Liver (tissue), 9 donors: ENCODE measurements around the gene GINM1. TPM values are rescaled to one million over a fixed set of nuclear protein-coding genes. Genes with fewer than 3 reads are reported as not detected.

Experiments
- DNase-seq: peaks from one replicate; pipeline ENCODE4 v3.0.0-alpha.2; 2017; ENCODE audit warnings: low spot score
- H3K27ac ChIP-seq, 2 donors: one replicate each; pipeline ENCODE4 v1.7.0; 2013; ENCODE audit warnings: inconsistent platforms in 2 of 2, low read length in 2 of 2, control low read depth in 1 of 2, low read depth in 1 of 2, mild to moderate bottlenecking in 1 of 2
- H3K27me3 ChIP-seq, 4 donors: one replicate each; pipeline versions ENCODE4 v1.6.1 to v1.7.0; 2013; ENCODE audit warnings: low read length in 3 of 4, inconsistent platforms in 1 of 4, mild to moderate bottlenecking in 1 of 4, moderate library complexity in 1 of 4; ENCODE audit not compliant: control insufficient read depth in 4 of 4, insufficient read depth in 4 of 4
- H3K36me3 ChIP-seq, 4 donors: one replicate each; pipeline versions ENCODE4 v1.6.1 to v1.7.0; 2013; ENCODE audit warnings: low read length in 3 of 4, mild to moderate bottlenecking in 3 of 4, low read depth in 1 of 4, moderate library complexity in 1 of 4; ENCODE audit not compliant: control insufficient read depth in 4 of 4, insufficient read depth in 3 of 4
- H3K4me1 ChIP-seq, 4 donors: one replicate each; pipeline versions ENCODE4 v1.6.1 to v1.7.0; 2013; ENCODE audit warnings: low read length in 3 of 4, mild to moderate bottlenecking in 3 of 4, moderate library complexity in 1 of 4; ENCODE audit not compliant: control insufficient read depth in 4 of 4, insufficient read depth in 4 of 4
- H3K4me3 ChIP-seq, 3 donors: one replicate each; pipeline versions ENCODE4 v1.6.1 to v1.7.0; 2013; ENCODE audit warnings: low read length in 3 of 3, control low read depth in 1 of 3, low read depth in 1 of 3, mild to moderate bottlenecking in 1 of 3
- H3K9ac ChIP-seq, 2 donors: one replicate each; pipeline ENCODE4 v1.7.0; 2013; ENCODE audit warnings: low read length in 2 of 2, mild to moderate bottlenecking in 2 of 2, moderate library complexity in 2 of 2, control low read depth in 1 of 2, low read depth in 1 of 2
- H3K9me3 ChIP-seq, 4 donors: one replicate each; pipeline versions ENCODE4 v1.6.1 to v1.7.0; 2013; ENCODE audit warnings: low read length in 3 of 4; ENCODE audit not compliant: control insufficient read depth in 4 of 4
- FOXA2 ChIP-seq: IDR thresholded peaks from 2 replicates; pipeline ENCODE4 v1.6.1; 2016; ENCODE audit warnings: antibody characterized with exemption
- HNF4A ChIP-seq, 2 donors: conservative IDR thresholded peaks; 2 replicates each; pipeline ENCODE4 v1.6.1; 2016; ENCODE audit warnings: antibody characterized with exemption in 2 of 2, mild to moderate bottlenecking in 2 of 2
- JUND ChIP-seq, 2 donors: IDR thresholded peaks; 2 replicates each; pipeline ENCODE4 v1.6.1; 2016; ENCODE audit warnings: antibody characterized with exemption in 2 of 2
- RXRA ChIP-seq, 2 donors: IDR thresholded peaks; 2 replicates each; pipeline ENCODE4 v1.6.1; 2017 to 2018; ENCODE audit warnings: antibody characterized with exemption in 2 of 2, mild to moderate bottlenecking in 1 of 2
- YY1 ChIP-seq: IDR thresholded peaks from 2 replicates; pipeline ENCODE4 v1.6.1; 2016; ENCODE audit warnings: antibody characterized with exemption, mild to moderate bottlenecking
- ZBTB33 ChIP-seq: IDR thresholded peaks from 2 replicates; pipeline ENCODE4 v1.6.1; 2016; ENCODE audit warnings: antibody characterized with exemption
- WGBS: extraction: QIAGEN DNeasy Blood & Tissue Kit; methylation state at CpG from one replicate; pipeline ENCODE4 v1.1.7; 2013; 5-methylcytosine and 5-hydroxymethylcytosine counted together
- polyA plus RNA-seq, 2 donors: library from polyadenylated mRNA; stranded (reverse) in 1 of 2; unstranded in 1 of 2; fragments of 200-250 nt in 1 of 2; fragments of >200 nt in 1 of 2; fragmentation: Nextera tagmentation in 1 of 2; extraction: Ambion mirVana in 1 of 2; gene quantifications; one replicate each; pipeline versions ENCODE4 v1.2.1 to v1.2.3, GENCODE V29; 2013 to 2015
- total RNA-seq, 2 donors: library from RNA; depleted of rRNA; stranded (reverse); fragments of >200 nt; gene quantifications; one replicate each; pipeline ENCODE4 v1.2.3, GENCODE V29; 2014
- donor health status: healthy.
- donor health status: healthy.
- donor health status: healthy.
- donor health status: healthy.
- donor health status: healthy.

GINM1 gene
- total and polyA plus RNA-seq, 4 donors: 20.1 to 30.2 (median 21.9) TPM

DNA sequence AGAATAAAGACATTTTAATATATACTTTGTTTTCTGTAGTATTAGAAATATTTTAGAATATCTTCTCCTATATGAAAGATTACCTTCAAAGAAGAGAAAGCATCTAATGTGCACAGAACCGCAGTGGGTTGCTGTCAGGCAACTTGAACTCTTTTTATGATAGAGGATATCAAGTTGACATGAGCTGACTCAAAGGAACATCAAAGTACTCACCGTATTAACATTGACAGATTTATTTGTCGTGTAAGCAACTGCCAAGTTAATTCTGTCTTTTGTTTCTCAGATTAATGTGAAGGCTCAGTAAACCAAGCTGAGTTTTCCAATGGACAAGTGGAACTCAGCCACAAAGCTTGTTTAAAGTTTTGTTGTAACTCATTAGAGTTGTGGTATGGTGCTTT lies 2.2 kb upstream of the GINM1 start:
- no peaks in the 10 kb centered on the region for H3K9me3 ChIP-seq
- WGBS: 73% methylated on average over 3 of the region's 3 CpGs

GRCh38 chr6:149566410-149567193 lies 427 bp downstream of the GINM1 start:
- H3K27ac ChIP-seq: peak overlapping the region; percentile 45 to 78
- H3K4me3 ChIP-seq: peak overlapping the region; percentile 86 to 98 (median 94)
- peak overlapping the region; percentile 30 to 35 for H3K9ac ChIP-seq
- no peaks in the 10 kb centered on the region for H3K27me3 ChIP-seq
- peak; percentile 71 for DNase-seq
- H3K9me3 ChIP-seq: no peaks in the 10 kb centered on the region
- TF ChIP-seq JUND (IDR thresholded peaks at IDR 0.05): no peak
- peak; percentile 54 for TF ChIP-seq YY1
- WGBS: under 1% methylated on average over 81 of the region's 81 CpGs
- H3K4me1 ChIP-seq: peaks cover 2 to 16% (median 10%) of the 10 kb centered on the region in 4 donors
- H3K36me3 ChIP-seq: no peaks in the 10 kb centered on the region

More for the DNA sequence above, 2.2 kb upstream of the GINM1 start:
- H3K4me1 ChIP-seq: peaks cover 2 to 16% (median 9%) of the 10 kb centered on the region in 4 donors
- DNase-seq: no peak
- H3K9ac ChIP-seq: no peak overlapping the region
- no peaks in the 10 kb centered on the region for H3K36me3 ChIP-seq
- H3K27ac ChIP-seq: no peak overlapping the region
- no peaks in the 10 kb centered on the region for H3K27me3 ChIP-seq
- TF ChIP-seq ZBTB33: no peak
- no peak overlapping the region for H3K4me3 ChIP-seq

DNA sequence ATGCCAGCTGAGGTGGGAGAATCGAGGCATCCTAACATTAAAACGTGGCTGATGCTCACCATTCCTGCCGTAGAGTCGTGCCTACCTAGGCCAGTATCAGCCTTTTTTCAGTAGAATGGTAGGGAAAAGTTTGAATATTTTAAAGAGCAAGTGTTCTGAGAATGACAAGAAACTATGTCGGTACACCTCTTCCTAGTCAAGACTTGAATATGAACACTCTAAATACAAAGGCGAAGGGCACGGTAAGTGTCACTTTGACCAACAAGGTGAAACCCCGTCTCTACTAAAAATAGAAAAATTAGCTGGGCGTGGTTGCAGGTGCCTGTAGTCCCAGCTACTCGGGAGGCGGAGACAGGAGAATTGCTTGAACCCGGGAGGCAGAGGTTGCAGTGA lies 1.0 kb downstream of the GINM1 start:
- TF ChIP-seq RXRA (IDR thresholded peaks at IDR 0.05) (no peak), FOXA2 (no peak), ZBTB33 (no peak), JUND (IDR thresholded peaks at IDR 0.05) (no peak), HNF4A (conservative IDR thresholded peaks at IDR 0.05) (no peak)
- Histone ChIP-seq H3K9ac (peak overlapping the region; percentile 20 to 35), H3K4me1 (peaks cover 2 to 16% (median 10%) of the 10 kb centered on the region in 4 donors), H3K27ac (peak overlapping the region in 1 of 2 donors; percentile 45), H3K36me3 (no peaks in the 10 kb centered on the region), H3K4me3 (peak overlapping the region in 2 of 3 donors; percentile 94 to 98), H3K9me3 (no peaks in the 10 kb centered on the region), H3K27me3 (no peaks in the 10 kb centered on the region)
- WGBS: 39% methylated on average over 12 of the region's 12 CpGs
- DNase-seq: no peak
